GM21529 (cell line): ENCODE results near the gene TOM1L2.
"Not testable (repeated sequence)": the region's sequence is repeated elsewhere in the genome, so short reads cannot be mapped to it uniquely, and the experiment has no call there.

Experiments used
- ATAC-seq: cut with Tn5 transposase; IDR thresholded peaks from one replicate; pipeline ENCODE4 v1.9.1; 2021; ENCODE audit not compliant: unreplicated experiment

TOM1L2 gene

DNA sequence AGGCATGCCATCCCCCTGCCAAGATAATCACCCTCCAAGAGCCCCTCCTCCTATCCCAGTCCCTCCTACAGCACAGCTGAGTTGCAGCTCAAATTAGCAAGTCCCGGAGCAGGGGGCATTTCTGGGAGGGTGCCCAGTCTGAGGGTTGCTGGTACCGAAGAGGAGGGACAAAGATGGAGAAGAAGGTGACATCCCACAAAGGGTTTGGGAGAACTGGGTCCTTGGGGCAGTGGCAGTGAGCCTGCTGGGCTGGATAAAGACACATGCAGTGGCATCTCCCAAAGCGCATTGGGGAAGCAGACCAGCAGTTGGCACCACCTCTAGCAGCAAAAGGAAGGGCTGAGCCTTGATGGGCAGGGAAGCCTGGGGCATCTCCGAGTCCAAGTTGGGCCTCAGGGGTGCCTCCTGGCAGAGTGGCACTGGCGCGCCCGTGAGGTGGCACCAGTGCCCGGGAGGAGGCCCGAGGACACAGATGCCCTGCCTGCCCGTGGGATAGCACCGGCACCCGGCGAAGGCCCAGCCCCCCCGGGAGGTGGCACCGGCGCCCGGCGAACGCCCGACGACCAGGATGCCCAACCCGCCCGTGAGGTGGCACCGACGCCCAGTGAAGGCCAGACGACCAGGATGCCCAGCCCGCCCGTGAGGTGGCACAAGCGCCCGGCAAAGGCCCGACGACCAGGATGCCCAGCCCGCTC is 622 bp downstream of the TOM1L2 start:
- no peak for ATAC-seq

DNA sequence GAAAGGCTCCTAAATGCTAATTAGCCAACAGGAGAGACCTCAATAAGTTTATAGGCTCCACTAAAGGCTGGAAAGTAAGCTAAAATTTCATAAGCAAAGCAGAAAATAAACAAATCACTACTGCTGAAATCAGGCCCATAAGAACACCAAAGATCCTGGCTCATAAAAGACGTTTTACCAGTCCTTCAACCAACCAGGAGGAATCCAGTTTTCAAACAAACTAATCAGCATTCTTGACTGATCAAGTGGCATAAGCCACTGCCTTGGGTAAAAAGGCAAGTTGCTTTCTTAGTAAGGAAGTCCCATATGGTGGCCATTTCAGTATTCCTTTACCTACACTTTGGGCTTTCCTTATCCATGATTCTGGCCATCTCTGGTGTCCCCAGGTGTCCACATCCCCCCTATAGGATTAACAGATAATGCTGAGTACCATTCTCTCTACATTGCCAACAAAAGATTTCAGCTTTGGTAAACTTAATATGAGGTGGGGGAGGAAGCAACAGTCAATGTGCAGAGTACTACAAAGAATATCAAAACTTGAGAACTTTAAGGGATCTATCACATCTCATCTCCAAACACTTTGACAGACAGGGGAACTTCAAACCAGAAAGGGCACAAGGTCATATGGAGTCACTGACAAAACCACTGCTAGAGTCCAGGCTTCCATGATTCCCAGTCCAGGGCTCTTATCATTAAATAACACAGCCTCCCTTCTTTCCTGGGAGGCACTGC is 1.3 kb downstream of the TOM1L2 start:
- no peak for ATAC-seq

DNA sequence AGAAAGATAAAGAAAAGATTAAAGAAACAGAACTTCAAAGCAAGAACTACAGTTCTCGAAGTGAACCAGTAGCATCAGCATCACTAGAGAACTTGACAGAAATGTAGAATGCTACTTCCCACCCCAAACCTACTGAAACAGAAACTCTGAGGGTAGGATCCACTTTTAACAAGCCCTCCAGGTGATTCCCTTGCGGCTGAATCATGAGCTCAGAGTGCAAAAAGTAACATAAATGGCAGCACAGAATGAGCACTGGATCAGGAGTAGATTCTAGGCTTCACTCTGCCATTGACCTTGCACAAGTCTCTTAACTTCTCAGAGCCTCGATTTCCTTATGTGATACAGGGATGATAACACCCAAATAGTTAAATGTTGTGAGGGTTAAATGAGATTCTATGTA is 5.8 kb downstream of the TOM1L2 start:
- ATAC-seq: no peak

DNA sequence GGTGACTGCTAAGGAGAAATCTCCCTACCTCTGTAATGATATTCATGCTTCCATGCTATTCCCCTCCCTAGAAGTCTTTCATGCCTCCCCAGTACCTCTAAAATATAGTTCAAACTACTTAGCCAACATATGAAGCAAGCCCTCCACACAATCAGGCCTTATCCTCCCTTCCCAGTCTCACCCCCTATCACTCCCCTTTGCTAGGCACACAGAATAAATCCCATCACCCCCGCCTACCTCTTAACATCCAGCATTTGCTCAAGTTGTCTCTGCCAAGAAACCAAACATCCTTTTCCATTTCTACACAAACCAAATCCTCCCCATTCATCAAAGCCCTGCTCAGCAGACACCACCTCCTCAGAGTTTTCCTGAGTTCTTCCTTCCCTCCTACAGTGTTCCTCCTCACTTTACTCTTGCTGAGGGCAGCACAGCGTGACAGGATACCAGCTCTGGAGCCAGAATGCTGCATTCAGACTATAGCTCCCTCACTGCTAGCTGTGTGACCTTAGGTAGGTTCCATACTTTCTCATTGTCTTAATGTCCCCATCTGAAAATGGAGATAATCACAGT is 7.0 kb downstream of the TOM1L2 start:
- ATAC-seq: no peak

DNA sequence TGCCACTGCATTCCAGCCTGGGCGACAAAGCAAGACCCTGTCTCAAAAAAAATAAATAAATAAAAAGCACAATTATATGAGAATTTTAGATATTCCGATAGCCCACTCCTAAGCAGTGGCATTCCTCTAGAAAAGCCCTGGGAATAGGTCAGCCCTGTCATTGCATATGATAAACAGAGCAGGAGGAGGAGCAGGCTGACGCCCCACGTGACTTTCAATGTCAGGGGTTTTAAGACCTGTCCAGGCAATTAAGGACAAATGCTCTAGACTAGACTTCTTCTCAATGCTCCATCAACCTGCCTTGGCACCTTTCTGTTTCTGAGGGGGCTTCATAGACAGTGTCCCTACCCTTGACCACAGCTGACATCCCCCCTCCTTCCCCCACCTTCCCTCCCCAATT is 7.5 kb downstream of the TOM1L2 start:
- no peak for ATAC-seq

DNA sequence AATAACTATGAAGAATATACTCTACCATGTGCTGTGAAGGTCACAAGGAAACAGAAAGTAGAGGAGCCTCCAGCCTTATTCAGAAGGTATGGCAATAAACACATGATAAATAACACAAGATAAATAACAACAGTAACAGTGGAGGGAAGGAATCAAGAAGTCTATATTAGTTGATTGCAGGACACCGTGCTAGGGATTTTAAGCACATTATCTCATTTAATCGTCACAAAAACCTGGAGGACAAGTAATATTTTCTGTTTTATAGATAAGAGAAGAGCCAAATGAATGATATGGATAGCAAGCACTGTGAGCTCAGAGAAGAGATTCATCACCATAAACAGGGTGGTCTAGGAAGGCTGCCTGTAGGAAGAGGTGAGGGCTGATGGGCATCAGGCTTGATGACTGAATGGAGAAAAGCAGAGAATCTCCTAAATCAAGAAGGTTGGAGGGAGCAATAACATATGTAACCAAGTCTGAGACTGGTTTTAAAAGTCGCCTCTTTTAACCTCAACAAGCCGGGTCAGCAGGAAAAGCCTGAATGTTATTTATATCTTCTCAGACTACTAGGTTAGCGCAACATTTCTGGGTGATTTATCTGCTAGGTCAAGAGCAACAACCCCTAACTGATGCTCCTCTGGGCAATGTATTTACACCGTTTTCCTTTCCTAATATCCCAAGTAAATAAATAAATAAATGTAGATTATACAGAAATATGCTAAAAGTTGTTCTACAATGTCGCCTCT is 8.3 kb downstream of the TOM1L2 start:
- no peak for ATAC-seq

DNA sequence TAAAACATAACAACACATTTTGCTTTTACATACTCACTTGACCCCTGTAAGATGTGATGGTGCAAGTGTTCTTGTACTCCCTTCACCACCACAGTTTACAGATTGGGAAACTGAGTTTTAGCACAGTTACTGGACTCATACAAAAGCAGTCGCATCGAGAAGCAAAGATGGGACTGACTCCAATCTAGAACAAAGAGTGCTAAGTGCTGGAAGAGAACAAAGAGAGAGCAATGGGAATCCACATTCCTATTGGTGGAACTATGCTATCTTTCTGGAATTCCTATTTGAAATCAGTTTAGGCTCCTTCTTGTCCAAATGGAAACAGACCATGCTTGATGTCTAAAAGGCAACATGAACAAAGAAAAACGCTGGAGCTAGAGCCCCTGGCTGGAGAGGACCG is 9.1 kb downstream of the TOM1L2 start:
- ATAC-seq: no peak

DNA sequence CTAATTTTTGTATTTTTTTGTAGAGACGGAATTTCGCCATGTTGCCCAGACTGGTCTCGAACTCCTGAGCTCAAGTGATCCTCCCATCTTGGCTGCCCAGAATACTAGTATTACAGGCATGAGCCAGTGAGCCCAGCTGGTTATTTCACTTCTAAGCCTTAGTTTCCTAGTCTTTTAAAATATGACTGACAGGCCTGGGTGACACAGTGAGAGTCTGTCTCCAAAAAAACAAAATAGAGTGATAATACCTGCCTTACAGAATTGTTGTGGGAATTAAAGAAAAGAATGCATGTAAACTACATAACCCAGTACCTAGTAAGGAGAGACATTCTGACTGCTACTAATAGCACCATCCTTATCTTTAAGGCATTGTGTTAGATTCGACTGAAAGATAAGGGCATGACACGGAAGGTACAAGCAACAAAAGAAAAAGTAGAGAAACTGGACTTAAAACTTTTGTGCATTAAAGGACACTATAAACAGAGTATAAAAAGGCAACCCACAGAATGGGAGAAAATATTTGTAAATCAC is 11.6 kb downstream of the TOM1L2 start:
- no peak for ATAC-seq

DNA sequence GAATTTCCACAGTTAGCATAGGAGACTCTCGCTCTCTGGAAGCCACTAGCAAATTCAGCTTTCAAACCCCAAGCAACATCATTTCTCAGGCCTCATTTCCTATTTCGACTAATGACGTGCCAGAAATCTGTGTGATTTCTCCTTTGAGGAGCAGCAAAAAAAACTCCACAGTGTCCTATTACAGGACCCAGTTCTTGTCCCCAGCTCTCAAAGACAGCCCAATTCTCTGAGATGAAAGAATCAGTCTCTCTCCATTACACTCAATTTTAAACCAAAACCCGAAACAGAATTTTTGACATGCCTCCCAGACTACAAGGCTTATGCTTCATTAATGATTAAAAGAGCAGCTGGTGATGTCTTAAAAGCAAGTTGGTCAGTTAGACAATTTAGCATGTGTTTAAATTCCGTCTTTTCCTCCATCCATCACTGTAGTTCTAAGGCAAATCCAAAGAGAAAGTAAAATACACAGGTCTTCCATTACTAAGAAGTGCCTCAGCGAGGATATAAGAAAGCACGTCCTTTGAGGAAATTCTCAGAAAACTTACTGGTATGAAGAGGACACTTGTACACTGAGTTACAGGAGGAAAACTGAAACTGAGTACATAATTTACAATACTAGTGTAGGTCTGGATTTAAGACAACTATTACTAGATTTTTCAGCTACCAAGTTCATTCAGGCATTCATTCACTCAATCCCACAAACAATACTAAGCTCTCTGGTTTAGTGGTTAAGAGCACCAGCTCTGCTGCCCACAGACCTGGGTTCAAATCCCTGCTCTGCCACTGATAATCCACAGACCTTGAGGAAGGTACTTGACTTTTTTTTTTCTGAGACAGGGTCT is 12.5 kb downstream of the TOM1L2 start:
- ATAC-seq: no peak

DNA sequence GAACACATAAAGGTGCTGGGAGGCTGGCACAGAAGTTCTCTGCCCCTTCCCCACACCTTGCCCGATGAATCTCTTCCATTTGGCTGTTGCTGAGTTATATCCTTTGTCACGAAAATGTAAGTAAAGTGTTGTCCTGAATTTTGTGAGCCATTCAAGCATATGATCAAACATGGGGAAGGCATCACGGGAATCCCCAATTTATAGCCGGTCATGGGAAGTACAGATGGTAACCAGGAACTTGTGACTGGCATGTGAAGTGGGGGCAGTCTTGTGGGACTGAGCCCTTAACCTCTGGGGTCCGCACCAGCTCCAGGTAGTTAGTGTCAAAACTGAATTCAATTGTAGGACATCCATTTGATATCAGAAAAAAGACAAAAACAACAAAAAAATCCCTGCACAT is 13.2 kb downstream of the TOM1L2 start:
- no peak for ATAC-seq

DNA sequence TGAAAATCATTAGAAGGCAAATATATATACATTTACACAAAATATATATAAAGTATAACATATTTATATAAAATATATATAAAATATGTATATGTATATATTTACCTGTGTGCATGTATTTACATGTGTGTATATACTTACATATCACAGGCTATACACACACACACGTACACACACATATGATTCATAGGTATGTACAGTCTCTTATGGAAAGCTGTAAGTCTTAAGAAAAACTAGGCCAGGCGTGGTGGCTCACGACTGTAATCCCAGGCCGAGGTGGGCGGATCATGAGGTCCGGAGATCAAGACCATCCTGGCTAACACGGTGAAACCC is 14.7 kb downstream of the TOM1L2 start:
- ATAC-seq: no peak

DNA sequence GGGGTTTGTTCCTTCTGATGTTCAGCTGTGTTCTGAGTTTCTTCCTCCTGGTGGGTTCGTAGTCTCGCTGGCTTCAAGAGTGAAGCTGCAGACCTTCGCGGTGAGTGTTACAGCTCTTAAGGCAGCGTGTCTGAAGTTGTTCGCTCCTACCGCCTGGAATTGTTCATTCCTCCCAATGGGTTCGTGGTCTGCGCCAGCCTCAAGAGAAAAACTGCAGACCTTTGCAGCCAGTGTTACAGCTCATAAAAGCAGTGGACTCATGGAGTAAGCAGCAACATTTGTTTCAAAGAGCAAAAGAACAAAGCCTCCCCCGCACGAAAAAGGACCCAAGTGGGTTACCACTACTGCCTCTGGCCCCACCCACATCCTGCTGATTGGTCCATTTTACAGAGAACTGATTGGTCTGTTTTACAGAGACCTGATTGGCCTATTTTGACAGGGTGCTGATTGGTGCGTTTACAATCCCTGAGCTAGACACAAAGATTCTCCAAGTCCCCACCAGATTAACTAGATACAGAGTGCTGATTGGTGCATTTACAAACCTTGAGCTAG is 16.3 kb downstream of the TOM1L2 start:
- ATAC-seq: not testable (repeated sequence)

DNA sequence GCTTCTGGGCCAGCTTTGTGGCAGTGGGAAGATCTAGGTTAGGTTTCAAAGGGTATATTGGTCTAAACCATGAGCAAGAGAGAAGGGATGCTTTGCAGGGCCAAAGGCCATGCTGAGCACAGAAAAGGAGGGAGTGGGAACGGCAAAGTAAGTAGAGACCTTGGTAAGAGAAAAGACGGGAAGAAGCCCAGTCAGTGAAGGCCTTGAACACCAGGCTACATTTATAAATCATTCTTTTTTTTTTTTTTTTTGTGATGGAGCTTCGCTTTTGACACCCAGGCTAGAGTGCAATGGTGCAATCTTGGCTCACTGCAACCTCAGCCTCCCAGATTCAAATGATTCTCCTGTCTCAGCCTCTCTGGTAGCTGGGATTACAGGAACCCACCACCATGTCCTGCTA is 18.1 kb downstream of the TOM1L2 start:
- ATAC-seq: no peak

DNA sequence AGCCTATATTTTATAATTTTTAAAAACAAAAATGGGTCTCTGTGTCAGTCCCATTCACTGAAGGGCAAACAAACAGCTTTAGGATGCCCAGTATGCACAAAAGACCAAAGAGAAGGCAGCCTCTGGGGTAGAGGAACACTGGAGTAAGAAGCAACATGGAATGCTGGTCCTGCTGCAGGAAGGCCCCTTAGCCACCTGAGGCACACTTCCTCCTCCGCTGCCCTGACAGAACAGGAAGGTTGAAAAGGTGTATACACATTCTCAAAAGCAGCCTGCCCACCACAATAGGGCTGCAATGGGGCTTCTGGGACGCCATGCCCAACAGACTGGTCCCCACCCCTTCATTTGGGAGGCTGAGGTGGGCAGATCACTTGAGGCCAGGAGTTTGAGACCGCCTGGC is 19.5 kb downstream of the TOM1L2 start:
- no peak for ATAC-seq

DNA sequence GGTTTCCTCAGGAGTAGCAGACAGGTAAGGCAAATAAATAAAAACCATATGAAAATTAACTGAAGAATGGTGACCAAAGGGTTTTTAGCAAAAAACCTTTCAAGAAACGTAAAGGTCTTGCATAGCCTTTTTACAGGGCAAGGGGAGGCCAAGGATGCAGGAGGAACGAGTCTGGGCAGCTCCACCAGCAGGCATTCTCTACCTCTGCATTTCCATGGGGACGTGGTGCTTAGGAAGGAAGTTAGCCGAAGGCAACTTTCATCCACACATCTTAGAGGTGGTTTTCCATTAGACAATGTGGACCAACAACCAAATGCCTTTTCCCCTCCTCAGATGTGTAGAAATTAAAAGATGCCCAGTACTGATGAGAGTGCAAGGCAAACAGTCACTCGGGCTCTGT is 20.7 kb downstream of the TOM1L2 start:
- ATAC-seq: no peak

DNA sequence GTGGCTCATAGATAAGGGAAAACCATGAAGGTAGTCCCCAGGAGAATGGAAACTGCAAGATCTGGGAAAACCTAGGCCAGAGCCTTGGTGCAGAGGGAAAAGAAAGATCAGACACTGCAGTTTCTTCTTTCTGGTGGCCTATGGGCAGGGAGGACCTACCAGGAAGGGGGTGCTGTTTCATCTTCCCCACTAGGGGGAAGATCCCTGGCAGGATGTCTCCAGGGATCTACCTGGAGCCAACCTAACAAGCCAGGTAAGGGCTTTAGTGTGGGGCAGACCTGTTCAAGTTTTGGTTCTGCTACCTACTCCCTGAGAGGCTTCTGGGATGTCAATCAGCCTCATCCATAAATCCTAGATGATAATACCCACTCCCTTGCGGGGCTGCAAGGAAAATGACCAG is 21.4 kb downstream of the TOM1L2 start:
- no peak for ATAC-seq

DNA sequence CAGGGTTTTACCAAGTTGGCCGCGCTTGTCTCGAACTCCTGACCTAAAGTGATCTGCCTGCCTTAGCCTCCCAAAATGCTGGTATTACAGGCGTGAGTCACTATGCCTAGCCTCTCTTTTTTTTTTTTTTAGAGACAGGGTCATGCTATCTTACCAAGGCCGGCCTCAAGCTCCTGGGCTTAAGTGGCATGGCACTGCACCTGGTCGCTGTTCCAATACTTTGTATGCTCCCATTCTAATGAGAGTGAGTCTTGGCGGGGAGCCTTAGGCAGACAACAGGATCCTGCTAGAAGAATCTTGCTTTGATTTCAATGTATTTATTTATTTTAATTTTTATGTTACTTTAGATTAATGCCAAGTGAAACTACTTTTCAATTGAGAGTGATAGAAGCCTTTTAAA is 21.9 kb downstream of the TOM1L2 start:
- ATAC-seq: no peak

DNA sequence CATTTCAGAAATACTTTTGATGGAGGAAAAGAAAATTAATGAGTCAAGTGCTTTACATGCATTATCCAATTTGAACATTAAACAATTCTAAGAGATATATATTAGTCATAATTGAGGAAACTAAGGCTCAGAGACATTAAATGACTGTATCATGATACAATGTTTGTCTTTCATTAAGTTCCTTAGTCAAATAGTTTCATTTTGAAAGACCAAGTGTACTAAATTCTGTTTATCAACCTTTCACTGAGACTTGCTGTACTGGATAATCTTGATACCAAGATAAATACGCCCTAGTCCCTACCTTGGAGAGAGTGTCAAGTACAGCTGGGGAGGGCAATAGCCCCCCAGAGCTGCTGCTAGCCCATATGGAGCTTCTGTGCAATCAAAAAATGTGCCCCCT is 24.2 kb downstream of the TOM1L2 start:
- no peak for ATAC-seq

DNA sequence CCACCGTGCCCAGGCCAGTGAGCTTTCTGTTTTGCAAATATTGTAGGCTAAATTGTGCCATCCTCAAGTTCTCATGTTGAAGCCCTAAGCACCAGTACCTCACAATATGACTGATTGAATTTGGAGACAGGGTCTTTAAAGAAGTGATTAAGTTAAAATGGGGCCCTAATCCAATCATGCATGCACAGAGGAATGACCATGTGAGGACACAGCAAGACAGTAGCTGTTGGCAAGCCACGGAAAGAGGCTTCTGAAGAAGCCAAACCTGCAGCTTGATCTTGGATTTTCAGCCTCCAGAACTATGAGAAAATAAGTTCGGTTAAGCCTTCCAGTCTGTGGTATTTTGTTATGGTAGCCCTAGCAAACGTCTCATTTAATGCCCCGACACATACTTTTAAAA is 24.9 kb downstream of the TOM1L2 start:
- ATAC-seq: no peak

DNA sequence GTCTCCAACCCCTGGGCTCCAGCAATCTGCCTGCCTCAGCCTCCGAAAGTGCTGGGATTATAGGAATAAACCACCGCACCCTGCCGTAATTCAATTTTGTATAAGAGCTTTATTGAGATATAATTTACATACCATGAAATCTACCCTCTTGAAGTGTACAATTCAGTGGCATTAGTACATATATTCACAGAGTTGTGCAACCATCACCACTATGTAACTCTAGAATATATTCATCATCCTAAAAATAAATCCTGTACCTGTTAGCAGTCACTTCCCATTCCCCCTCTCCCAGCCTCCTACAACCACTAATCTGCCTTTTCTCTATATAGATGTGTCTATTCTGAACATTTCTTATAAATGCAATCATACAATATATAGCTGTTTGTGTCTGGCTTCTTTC is 26.1 kb downstream of the TOM1L2 start:
- ATAC-seq: no peak

DNA sequence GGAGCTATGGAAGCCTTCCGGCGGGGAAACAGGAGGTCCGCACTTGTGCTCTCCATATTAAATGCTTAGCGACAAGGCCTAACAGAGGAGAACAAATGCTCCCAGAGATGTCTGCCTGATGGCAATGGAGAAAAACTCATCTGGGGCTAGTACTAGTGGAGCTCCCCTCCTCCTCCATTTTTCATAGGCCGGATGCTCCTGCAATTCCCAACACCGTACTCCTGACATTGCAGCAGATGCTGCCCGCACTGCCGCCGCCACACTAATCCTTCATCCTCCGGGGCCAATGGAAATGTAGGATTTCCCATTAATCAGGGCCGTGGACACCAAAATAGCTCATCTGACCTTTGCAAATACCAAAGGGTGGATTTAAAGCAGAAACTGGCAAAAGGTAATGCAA is 27.5 kb downstream of the TOM1L2 start:
- no peak for ATAC-seq
